GM21447 (cell line): ENCODE results near the gene INCENP.
"Not testable (repeated sequence)": the region's sequence is repeated elsewhere in the genome, so short reads cannot be mapped to it uniquely, and the experiment has no call there.

Source experiments
- ATAC-seq: cut with Tn5 transposase; IDR thresholded peaks from one replicate; pipeline ENCODE4 v1.9.1; 2021; ENCODE audit not compliant: unreplicated experiment

Gene INCENP

DNA sequence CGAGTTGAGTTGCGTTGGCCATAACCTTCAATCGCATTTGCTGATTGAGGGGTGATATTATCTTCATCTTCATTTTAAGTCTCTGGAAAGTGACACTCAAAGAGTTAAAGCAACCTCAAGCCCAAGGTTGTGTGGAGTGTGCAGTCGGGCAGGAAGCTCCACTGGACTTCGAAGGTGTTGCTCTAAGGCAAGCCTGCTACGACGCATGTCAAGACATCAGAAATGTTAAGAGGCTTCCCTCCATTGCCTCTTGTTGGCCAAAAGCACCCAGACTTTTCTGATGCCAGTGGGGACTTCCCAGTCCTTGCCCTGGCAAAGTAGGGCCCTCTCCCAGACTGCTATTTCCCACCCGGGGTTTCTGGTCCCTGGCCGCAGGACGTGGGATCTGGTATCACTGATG, 42.6 kb downstream of the INCENP start:
- ATAC-seq = no peak

DNA sequence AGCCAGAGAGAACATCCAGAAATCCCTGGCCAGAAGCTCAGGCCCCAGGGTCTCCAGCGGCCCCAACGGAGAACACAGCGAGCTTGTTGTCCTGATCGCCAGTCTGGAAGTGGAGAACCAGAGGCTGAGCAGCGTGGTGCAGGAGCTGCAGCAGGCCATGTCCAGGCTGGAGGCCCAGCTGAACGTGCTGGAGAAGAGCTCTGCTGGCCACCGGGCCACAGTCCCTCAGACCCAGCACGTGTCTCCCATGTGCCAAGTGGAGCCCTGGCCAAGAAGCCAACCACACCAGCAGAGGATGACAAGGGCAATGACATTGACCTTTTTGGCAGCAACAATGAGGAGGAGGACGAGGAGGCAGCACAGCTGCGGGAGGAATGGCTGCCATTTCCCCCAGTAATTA, 45.6 kb downstream of the INCENP start:
- ATAC-seq = no peak

DNA sequence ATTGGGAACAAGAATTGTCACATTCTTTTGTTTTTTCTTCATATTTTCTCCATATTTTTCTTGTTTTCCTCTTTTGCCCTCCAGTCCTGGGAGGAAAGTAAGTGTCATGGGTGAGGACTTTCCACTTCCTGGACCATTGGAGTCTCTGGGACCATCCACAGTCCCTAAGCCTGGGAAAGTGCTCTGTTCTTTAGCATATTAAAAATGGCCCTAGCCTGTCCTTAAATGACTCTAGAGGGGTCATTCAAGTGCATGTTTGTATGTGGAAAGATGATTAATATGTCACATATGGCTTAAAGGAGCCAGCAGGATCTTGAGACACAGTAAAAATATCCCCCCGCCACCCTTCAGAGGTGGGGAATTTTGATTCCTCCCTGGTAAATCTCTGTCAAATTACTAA, 46.1 kb downstream of the INCENP start:
- ATAC-seq = no peak

DNA sequence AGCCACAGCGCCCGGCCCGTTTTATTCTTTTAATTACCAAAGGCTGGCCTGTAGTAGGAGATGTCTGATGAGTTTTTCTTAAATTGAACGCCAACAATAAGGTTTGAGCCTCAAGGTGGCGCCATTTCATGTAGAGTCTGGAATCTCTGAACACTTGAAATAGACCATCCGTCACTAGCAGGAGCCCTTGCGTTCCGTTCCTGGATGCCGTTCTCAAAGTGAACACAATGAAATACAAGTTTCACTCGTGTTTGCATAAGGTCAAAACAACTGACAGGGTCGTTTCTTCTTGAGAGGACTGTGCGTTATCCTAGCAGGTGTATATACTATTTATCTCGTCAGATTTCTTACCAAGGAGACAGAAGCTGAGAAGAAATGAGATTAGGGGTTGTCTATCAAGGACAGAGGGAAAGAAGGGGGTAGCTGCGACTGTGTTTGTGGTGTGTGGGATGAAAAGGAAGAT, 47.5 kb downstream of the INCENP start:
- no peak for ATAC-seq

DNA sequence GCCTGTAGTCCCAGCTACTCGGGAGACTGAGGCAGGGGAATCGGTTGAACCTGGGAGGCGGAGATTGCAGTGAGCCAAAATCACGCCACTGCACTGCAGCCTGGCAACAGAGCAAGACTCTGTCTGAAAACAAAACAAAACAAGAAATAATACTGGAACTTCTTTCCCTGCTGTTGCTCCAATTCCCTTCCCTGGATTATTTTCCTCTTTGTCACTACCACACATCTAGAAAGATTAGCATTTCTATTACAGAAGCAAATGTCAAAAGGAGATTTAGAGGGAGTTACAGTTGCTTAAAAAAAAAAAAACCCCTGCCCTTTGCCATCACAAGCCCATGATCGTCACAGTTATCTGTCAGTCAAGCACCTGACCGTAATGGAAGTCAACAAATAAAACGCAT, 48.5 kb downstream of the INCENP start:
- no peak for ATAC-seq

DNA sequence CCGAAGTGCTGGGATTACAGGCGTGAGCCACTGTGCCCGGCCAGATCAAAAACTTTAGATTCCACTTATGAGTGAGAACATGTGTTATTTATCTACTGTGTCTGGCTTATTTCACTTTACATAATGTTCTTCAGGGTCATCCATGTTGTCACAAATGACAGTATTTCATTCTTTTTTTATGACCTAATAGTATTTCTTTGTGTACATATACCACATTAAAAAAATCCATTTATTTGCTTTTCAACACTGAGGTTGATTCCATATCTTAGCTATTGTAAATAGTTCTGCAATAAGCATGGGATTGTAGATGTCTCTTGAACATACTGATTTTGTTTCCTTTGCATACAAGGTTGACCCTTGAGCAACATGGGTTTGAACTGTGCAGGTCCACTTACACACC, 53.0 kb downstream of the INCENP start:
- ATAC-seq = no peak

DNA sequence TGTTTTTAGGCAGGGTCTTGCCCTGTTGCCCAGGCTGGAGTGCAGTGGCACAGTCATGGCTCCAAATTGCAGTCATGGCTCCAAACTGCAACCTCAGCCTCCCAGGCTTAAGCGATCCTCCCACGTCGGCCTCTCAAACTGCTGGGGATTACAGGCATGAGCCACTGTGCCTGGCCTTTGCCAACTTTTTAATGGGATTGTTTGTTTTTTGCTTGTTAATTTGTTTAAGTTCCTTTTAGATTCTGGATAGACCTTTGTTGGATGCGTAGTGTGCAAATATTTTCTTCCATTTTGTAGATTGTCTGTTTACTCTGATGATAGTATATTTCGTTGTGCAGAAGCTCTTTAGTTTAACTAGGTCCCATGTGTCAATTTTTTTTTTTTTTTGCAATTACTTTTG, 56.2 kb downstream of the INCENP start:
- no peak for ATAC-seq

DNA sequence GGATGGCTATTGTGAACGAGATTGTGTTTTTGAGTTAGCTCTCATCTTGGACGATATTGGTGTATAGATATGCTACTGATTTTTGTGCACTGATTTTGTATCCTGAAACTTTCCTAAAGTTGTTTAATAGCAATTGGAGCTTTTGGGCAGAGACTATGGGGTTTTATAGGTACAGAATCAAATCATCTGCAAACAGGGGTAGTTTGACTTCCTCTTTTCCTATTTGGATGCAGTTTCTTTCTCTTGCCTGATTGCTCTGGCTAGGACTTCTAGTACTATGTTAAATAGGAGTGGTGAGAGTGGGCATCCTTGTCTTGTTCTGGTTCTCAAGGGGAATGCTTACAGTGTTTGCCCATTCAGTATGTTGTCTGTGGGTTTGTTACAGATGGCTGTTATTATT, 57.3 kb downstream of the INCENP start:
- no peak for ATAC-seq

DNA sequence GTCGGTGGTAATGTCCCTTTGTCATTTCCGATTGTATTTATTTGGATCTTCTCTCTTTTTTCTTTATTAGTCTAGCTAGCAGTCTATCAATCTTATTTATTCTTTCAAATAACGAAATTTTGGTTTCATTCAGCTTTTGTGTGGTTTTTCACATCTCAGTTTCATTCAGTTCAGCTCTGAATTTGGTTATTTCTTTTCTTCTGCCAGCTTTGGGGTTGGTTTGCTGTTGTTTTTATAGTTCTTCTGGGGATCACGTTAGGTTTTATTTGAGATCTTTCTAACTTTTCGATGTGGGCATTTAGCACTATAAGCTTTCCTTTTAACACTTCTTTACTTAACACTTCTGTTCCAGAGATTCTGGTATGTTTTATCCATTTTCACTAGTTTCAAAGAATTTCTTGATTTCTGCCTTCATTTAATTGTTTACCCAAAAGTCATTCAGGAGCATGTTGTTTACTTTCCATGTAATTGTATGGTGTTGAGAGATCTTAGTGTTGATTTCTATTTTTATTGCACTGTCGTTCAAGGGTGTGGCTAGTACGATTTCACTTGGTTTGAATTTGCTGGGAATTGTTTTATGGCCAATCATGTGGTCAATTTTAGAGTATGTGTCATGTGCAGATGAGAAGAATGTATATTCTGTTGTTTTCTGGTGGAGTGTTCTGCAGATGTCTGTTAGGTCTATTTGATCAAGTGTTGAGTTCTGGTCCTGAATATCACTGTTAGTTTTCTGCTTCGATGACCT, 58.5 kb downstream of the INCENP start:
- ATAC-seq = no peak

DNA sequence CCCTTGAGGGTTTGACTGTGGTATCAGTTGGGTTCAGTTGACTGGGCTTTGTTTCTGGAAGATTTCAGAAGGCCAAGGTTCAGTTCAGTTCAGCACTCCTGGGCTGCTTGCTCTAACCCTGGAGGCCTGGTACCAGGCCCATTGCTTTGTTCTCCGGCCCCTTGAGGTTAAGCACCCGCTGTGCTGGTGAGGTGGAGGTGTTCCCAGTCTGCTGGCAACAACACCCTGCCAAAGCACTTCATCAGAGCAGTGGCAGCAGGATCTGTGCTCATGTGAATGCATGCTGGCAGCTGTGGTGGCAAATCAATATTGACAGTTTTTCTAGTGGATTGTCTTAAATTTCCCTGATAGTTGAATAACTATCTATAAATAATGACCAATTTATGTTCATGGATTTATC, 62.4 kb downstream of the INCENP start:
- ATAC-seq = no peak

DNA sequence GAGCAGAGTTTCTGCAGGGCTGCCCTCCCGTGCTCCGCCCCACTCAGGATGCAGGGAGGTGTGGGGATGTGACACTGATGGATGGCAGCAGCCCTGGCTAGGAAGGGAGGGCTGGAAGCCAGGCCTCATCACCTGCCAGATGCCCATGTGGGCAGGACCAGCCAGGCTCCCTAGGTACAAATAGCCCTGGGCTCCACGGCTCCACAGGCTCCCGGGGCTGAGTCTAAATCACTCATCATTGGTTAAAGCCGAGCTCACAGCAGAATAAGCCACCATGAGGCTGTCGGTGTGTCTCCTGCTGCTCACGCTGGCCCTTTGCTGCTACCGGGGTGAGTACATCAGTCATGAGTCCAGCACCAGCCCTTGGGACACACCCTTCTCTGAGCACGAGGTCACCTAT, 66.2 kb downstream of the INCENP start, which contains the start of gene SCGB1D1:
Gene SCGB1D1 (plus strand): TSS at position 206 of the 400 bp plus-strand sequence. CDS start 69 bp downstream, at position 275.
- ATAC-seq = no peak

DNA sequence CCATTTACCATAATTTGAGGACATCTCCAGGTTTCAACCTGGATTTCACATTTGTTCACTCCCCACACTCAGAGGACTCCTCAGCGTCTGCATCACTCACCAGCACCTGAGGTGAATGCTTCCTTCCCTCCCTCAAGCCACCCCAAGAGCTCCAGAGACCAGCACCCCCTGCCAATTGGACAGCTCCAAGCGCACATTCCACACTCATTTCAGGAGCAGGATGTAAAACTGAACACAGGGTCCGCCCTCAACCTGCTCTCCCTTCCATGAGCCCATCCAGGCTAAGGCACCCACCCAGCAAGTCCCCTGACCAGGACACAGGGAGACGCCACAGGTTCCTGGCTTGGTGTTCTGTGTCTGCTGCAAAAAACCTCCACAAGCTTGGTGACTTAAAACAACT, 70.1 kb downstream of the INCENP start:
- ATAC-seq = no peak

DNA sequence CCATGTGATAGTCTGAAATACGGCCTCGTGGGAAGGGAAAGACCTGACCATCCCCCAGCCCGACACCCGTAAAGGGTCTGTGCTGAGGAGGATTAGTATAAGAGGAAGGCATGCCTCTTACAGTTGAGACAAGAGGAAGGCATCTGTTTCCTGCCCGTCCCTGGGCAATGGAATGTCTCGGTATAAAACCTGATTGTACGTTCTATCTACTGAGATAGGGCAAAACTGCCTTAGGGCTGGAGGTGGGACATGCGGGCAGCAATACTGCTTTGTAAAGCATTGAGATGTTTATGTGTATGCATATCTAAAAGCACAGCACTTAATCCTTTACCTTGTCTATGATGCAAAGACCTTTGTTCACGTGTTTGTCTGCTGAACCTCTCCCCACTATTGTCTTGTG, 71.2 kb downstream of the INCENP start:
- ATAC-seq = not testable (repeated sequence)

DNA sequence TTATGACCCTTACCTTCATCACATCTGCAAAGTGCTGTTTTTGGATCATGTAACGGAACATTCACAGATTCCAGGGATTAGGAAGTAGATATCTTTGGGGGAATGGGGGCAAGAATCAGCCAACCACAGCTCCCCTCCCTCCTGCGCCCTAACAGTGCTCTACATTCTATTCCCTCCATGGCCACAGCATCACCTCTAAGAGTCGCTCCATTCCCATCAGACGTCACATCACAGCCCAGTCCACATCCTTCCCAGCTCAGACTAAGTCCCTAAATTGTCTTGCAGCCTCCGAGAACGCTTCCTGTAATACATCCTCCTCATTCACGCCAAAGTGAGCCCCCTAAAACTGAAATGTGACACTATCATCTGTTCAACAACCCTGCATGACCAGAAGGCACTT, 72.1 kb downstream of the INCENP start:
- ATAC-seq = no peak

DNA sequence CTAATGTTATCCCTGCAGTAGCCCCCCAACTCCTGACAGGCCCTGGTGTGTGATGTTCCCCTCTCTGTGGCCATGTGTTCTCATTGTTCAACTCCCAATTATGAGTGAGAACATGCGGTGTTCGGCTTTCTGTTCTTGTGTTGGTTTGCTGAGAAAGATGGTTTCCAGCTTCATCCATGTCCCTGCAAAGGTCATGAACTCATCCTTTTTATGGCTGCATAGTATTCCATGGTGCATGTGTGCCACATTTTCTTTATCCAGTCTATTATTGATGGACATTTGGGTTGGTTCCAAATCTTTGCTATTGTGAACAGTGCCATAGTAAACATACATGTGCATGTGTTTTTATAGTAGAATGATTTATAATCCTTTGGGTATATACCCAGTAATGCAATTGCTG, 73.6 kb downstream of the INCENP start:
- ATAC-seq = not testable (repeated sequence)

DNA sequence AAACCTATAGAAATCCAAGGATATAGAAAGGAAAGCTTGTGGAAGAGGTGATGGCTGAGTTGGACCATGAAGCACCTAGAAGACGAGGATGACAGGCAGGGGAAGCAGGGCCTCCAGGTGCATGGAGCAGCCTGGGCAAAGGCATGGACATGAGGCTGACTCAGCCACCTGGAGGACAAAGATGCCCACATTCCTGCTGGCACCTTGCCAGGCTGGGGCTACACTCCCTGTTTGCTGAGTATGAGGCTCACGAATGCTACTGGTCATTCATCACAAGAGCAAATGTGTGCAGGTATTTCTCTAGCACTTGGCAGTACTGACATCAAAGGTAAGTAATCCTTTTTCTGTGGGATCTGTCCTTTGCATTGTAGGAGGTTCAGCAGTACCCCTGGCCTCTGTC, 77.6 kb downstream of the INCENP start:
- ATAC-seq = no peak
